Measurements from ENCODE around the gene SMIM9. TPM values are rescaled to one million over a fixed set of nuclear protein-coding genes. Genes with fewer than 3 reads are reported as not detected.

The SMIM9 gene
- total RNA-seq, 1 donor from 2014 or later: not detected

- peaks cover under 1% of the 10 kb centered on the region for H3K36me3 ChIP-seq
- no peaks in the 10 kb centered on the region for H3K4me1 ChIP-seq
- no peak for TF ChIP-seq CTCF (IDR thresholded peaks at IDR 0.05; ENCODE audit: borderline replicate concordance)
- no peak for DNase-seq
- no peaks in the 10 kb centered on the region for H3K27me3 ChIP-seq (ENCODE audit: low read depth)
- H3K27ac ChIP-seq (replicated peaks): no peak overlapping the region
- intact Hi-C loops (cut with micrococcal nuclease): no loop called here
- no peak overlapping the region for H3K4me3 ChIP-seq
- no peaks in the 10 kb centered on the region for H3K9me3 ChIP-seq (replicated peaks)
These were observed 50.1 kb downstream of the SMIM9 start for GRCh38 chrX:154784149-154784995.

- H3K27me3 ChIP-seq (ENCODE audit: low read depth): no peaks in the 10 kb centered on the region
- no peak for TF ChIP-seq CTCF (IDR thresholded peaks at IDR 0.05; ENCODE audit: borderline replicate concordance)
- H3K9me3 ChIP-seq (replicated peaks): no peaks in the 10 kb centered on the region
- DNase-seq: no peak
- peaks cover 14% of the 10 kb centered on the region for H3K36me3 ChIP-seq
- H3K4me3 ChIP-seq: no peak overlapping the region
- intact Hi-C loops (cut with micrococcal nuclease): no loop called here
- no peaks in the 10 kb centered on the region for H3K4me1 ChIP-seq
- H3K27ac ChIP-seq (replicated peaks): no peak overlapping the region
These were observed 53.5 kb downstream of the SMIM9 start for GRCh38 chrX:154780968-154781367.

- intact Hi-C loops (cut with micrococcal nuclease): no loop called here
- H3K9me3 ChIP-seq (replicated peaks): no peaks in the 10 kb centered on the region
- H3K36me3 ChIP-seq: peaks cover 31% of the 10 kb centered on the region
- H3K27me3 ChIP-seq (ENCODE audit: low read depth): no peaks in the 10 kb centered on the region
- no peak for TF ChIP-seq CTCF (IDR thresholded peaks at IDR 0.05; ENCODE audit: borderline replicate concordance)
- no peak overlapping the region for H3K4me3 ChIP-seq
- no peak for DNase-seq
- peaks cover 4% of the 10 kb centered on the region for H3K4me1 ChIP-seq
- H3K27ac ChIP-seq (replicated peaks): no peak overlapping the region
These were observed 55.2 kb downstream of the SMIM9 start for GRCh38 chrX:154779261-154779660.

- DNase-seq: no peak
- Histone ChIP-seq H3K4me3 (no peak overlapping the region), H3K27ac (replicated peaks) (no peak overlapping the region), H3K9me3 (replicated peaks) (no peaks in the 10 kb centered on the region), H3K36me3 (peaks cover 43% of the 10 kb centered on the region), H3K4me1 (peaks cover 4% of the 10 kb centered on the region), H3K27me3 (ENCODE audit: low read depth) (no peaks in the 10 kb centered on the region)
- no peak for TF ChIP-seq CTCF (IDR thresholded peaks at IDR 0.05; ENCODE audit: borderline replicate concordance)
- intact Hi-C loops (cut with micrococcal nuclease): no loop called here
These were observed 57.7 kb downstream of the SMIM9 start for GRCh38 chrX:154776753-154777152.

- peaks cover 53% of the 10 kb centered on the region for H3K36me3 ChIP-seq
- intact Hi-C loops (cut with micrococcal nuclease): no loop called here
- H3K9me3 ChIP-seq (replicated peaks): no peaks in the 10 kb centered on the region
- peaks cover 4% of the 10 kb centered on the region for H3K4me1 ChIP-seq
- no peak overlapping the region for H3K27ac ChIP-seq (replicated peaks)
- no peaks in the 10 kb centered on the region for H3K27me3 ChIP-seq (ENCODE audit: low read depth)
- TF ChIP-seq CTCF (IDR thresholded peaks at IDR 0.05; ENCODE audit: borderline replicate concordance): no peak
- no peak overlapping the region for H3K4me3 ChIP-seq
- DNase-seq: peak; percentile 18
These were observed 58.8 kb downstream of the SMIM9 start for GRCh38 chrX:154775419-154776349.
